Neutrophil (primary cell): ENCODE measurements around the gene IER3.

Source experiments
- H3K27ac ChIP-seq: fragments of 200-600 bp; sonication (generic); 2 replicates; pipeline ENCODE4 v1.5.1; 2016; ENCODE audit warnings: mild to moderate bottlenecking, moderate library complexity
- H3K27me3 ChIP-seq: fragments of 200-600 bp; sonication (generic); 2 replicates; pipeline ENCODE4 v1.6.0; 2016; ENCODE audit warnings: mild to moderate bottlenecking
- H3K36me3 ChIP-seq: fragments of 200-600 bp; sonication (generic); 2 replicates; pipeline ENCODE4 v1.5.1; 2017
- H3K4me1 ChIP-seq, 2 experiments: fragments of 200-600 bp in 1 of 2; sonication (generic) in 1 of 2; 1 replicate in 1 of 2; 2 replicates in 1 of 2; pipeline versions ENCODE4 v1.5.1 to v1.6.1; 2013 to 2016; ENCODE audit warnings: low read depth in 1 of 2, low read length in 1 of 2, mild to moderate bottlenecking in 1 of 2, moderate library complexity in 1 of 2; ENCODE audit not compliant: control insufficient read depth in 1 of 2, insufficient read depth in 1 of 2
- H3K4me3 ChIP-seq, 2 experiments: fragments of 200-600 bp in 1 of 2; sonication (generic) in 1 of 2; 1 replicate in 1 of 2; 2 replicates in 1 of 2; pipeline ENCODE4 v1.5.1; 2013 to 2016; ENCODE audit warnings: low read depth in 1 of 2, low read length in 1 of 2, mild to moderate bottlenecking in 1 of 2, moderate library complexity in 1 of 2
- H3K9me3 ChIP-seq: fragments of 200-600 bp; sonication (generic); 2 replicates; pipeline ENCODE4 v1.5.1; 2016
- CTCF ChIP-seq: fragments of 200-600 bp; sonication (generic); IDR thresholded peaks from 2 replicates; pipeline ENCODE4 v1.5.1; 2016; ENCODE audit warnings: antibody characterized with exemption

The IER3 gene

DNA sequence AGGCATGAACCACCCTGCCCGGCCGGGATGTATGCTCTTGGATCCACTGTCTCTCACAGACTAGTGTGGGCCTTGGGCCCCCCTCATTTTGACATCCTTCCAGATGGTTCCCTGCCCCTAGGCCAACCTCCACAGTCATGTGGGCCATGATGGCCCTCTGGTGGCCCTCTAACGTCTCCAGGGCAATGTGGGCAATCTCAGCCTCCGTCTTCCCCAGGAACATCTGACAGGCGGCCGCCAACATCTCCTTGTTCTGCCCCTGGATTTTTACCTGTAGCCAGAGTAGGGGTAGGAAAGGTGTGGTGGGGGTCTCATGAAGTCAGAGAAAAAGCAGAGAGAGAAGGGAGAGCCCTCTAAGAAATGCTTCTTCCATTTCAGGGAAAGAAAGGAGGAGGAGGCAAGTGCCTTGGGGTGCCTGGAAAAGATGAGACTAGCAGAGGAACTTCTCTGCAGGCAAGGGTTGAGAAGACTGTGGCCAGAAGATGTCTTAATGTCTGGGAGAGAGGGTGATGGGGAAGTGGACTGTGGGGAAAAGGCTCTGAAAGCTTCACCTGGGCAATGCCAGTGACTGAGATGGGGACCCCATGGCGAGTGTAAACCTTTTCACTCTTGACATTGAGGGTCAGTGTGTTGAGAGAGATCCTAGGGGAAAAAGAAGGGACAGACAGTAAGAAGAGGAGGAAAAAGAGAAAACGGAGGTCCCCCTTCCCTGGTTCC, 3.1 kb downstream of the IER3 start:
- TF ChIP-seq CTCF, result no peak
- peaks cover 53% of the 10 kb centered on the region in 2 experiments for H3K4me1 ChIP-seq
- H3K9me3 ChIP-seq, result no peaks in the 10 kb centered on the region
- no peaks in the 10 kb centered on the region for H3K27me3 ChIP-seq
- H3K36me3 ChIP-seq, result peaks cover 50% of the 10 kb centered on the region
- peak overlapping the region; percentile 92 for H3K27ac ChIP-seq
- peak overlapping the region; percentile 89 to 99 for H3K4me3 ChIP-seq

DNA sequence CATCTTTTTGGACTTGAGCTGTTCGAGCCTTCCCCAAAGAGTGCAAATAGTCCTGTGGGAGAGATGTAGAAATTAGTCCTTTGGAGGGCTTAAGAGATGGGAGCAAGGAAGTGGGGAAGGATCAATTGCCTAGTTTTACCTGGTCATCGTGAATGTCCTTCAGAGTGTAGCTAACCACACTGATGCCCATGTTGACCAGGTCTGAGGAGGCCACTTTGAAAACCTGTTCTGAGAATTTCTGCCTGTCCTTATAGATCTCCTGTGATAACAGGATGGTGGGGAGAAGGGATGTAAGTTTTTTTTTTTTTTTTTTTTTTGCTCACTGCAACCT, 3.8 kb downstream of the IER3 start:
- no peak for TF ChIP-seq CTCF
- Histone ChIP-seq H3K27me3 (no peaks in the 10 kb centered on the region), H3K36me3 (peaks cover 57% of the 10 kb centered on the region), H3K9me3 (no peaks in the 10 kb centered on the region), H3K4me3 (peak overlapping the region; percentile 89 to 99), H3K27ac (peak overlapping the region; percentile 18), H3K4me1 (peaks cover 51 to 53% of the 10 kb centered on the region in 2 experiments)

DNA sequence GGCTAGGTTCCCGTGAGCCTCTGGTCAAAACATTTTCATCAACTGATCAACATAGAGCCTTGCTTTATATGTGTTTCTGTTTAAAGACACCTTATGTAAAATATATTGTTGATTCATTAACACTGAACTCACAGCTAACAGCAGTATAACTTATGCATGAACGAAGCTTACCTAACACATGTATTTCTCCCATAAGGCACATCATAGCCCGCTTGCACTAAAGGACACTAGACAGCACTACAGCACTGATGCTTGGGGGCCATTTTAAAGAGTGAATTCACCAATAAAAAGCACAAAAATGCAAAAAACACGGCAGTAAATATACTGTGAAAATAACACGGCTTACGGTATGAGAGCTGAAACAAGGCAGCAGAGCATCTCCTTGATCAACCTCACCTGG, 5.8 kb downstream of the IER3 start:
- Histone ChIP-seq H3K27me3 (no peaks in the 10 kb centered on the region), H3K4me3 (no peak overlapping the region), H3K4me1 (peaks cover 35 to 43% of the 10 kb centered on the region in 2 experiments), H3K36me3 (peaks cover 75% of the 10 kb centered on the region), H3K9me3 (no peaks in the 10 kb centered on the region), H3K27ac (peak overlapping the region; percentile 54)
- no peak for TF ChIP-seq CTCF

- H3K4me3 ChIP-seq, result no peak overlapping the region
- peak overlapping the region; percentile 13 for H3K27ac ChIP-seq
- peaks cover 98% of the 10 kb centered on the region for H3K36me3 ChIP-seq
- H3K4me1 ChIP-seq, result peaks cover 27 to 37% of the 10 kb centered on the region in 2 experiments
- H3K27me3 ChIP-seq, result no peaks in the 10 kb centered on the region
- no peak for TF ChIP-seq CTCF
- no peaks in the 10 kb centered on the region for H3K9me3 ChIP-seq
Observed at GRCh38 chr6:30735668-30736314, 8.6 kb downstream of the IER3 start.

DNA sequence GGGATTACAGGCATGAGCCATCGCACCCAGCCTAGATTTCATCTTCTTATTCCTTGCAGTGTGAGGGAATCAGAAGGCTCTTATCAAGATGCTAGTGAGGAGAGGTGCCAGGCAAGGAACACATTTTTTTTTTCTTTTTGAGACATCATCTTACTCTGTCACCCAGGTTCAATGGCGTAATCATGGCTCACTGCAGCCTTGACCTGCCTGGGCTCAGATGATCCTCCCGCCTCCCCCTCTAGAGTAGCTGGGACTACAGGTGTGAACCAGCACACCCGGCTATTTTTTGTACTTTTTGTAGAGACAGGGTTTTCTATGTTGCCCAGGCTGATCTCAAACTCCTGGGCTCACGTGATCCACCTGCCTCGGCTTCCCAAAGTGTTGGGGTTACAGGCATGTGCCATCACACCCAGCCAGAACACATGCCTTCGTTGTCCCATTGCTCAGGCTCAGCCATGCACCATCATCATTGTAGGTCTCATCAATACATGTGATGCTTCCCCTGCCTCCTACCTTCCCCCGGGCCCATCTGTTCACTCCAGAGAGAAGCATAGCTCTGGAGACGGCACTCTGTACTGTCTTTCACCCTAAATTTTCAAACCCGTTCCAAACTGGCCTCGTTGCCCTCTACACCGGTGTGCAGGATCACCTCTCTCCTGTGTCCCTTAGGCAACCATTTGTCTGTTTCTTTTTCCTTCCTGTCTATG, 12.0 kb downstream of the IER3 start:
- Histone ChIP-seq H3K4me3 (no peak overlapping the region), H3K27me3 (no peaks in the 10 kb centered on the region), H3K9me3 (no peaks in the 10 kb centered on the region), H3K4me1 (peaks cover 14 to 21% of the 10 kb centered on the region in 2 experiments), H3K27ac (peak overlapping the region; percentile 15), H3K36me3 (peaks cover 98% of the 10 kb centered on the region)
- no peak for TF ChIP-seq CTCF
